Thyroid gland (tissue), 4 donors: ENCODE measurements around the gene COL12A1. TPM values are rescaled to one million over a fixed set of nuclear protein-coding genes. Genes with fewer than 3 reads are reported as not detected.

Source experiments
- DNase-seq, 2 donors: peaks; one replicate each; pipeline ENCODE4 v3.0.0-alpha.2; 2019
- H3K27ac ChIP-seq, 3 donors: fragments of 200-600 bp; sonication (generic); 1 replicate in 2 of 3; 2 replicates in 1 of 3; pipeline ENCODE4 v1.5.1; 2016 to 2019; ENCODE audit warnings: mild to moderate bottlenecking in 1 of 3, moderate library complexity in 1 of 3
- H3K27me3 ChIP-seq: fragments of 200-600 bp; sonication (generic); one replicate; pipeline ENCODE4 v1.5.1; 2019
- H3K36me3 ChIP-seq, 2 donors: fragments of 200-600 bp; sonication (generic); one replicate each; pipeline ENCODE4 v1.5.1; 2016 to 2019
- H3K4me1 ChIP-seq, 2 donors: fragments of 200-600 bp; sonication (generic); one replicate each; pipeline ENCODE4 v1.5.1; 2017 to 2019
- H3K4me3 ChIP-seq, 3 donors: fragments of 200-600 bp; sonication (generic); replicated peaks in 1 of 3; 1 replicate in 2 of 3; 2 replicates in 1 of 3; pipeline ENCODE4 v1.5.1; 2016; ENCODE audit warnings: mild to moderate bottlenecking in 1 of 3
- H3K9me3 ChIP-seq: fragments of 200-600 bp; sonication (generic); one replicate; pipeline ENCODE4 v1.5.1; 2017
- POLR2A ChIP-seq, 2 donors: fragments of 450-650 bp; IDR thresholded peaks; one replicate each; pipeline ENCODE4 v1.6.1; 2017; ENCODE audit warnings: antibody characterized with exemption in 2 of 2, mild to moderate bottlenecking in 2 of 2, moderate library complexity in 1 of 2
- WGBS, 2 donors: methylation state at CpG; one replicate each; pipeline ENCODE4 v1.1.5; 2017; 5-methylcytosine and 5-hydroxymethylcytosine counted together
- intact Hi-C: fragments of 100-400 bp; cut with DNase I; formaldehyde crosslinking; loops from one replicate; pipeline ENCODE4 v1.15.1; 2023
- total RNA-seq, 4 donors: library from RNA; depleted of rRNA; stranded (reverse); fragments of >200 nt; gene quantifications; one replicate each; pipeline ENCODE4 v1.2.3, GENCODE V29; 2016
- TF ChIP-seq, protein P1 (sequence below), 6 experiments: fragments of 200-600 bp in 3 of 6; fragments of 450-650 bp in 3 of 6; sonication (generic) in 3 of 6; IDR thresholded peaks; one replicate each; pipeline ENCODE4 v1.5.1; 2016 to 2019; ENCODE audit warnings: antibody characterized with exemption in 6 of 6, mild to moderate bottlenecking in 2 of 6, inconsistent platforms in 1 of 6, moderate library complexity in 1 of 6

COL12A1 gene
- total RNA-seq, 4 donors from 2014 or later, result 17.2 to 52.9 (median 27.0) TPM

DNA sequence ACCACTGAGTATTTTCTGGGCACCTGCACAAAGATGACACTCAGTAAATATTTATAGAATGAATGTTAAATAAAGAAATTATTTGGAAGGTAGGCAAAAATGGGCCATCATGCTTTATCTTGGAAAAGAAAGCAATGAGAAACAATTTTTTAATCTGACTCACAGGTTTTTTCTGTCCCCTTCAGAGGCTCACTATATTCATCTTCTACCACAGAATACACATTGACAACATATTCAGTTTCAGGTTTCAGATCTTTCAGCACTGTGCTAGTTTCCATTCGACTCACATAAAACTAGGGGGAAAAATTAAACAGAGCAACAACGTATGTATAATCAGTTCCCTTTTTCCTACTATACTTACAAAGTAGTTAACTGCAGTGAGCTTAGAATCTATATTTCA lies 58.3 kb downstream of the COL12A1 start:
- intact Hi-C loops, result no loop called here
- WGBS, 2 donors, result 76 to 88% methylated on average over 2 of the region's 2 CpGs
- no peaks in the 10 kb centered on the region for H3K9me3 ChIP-seq

DNA sequence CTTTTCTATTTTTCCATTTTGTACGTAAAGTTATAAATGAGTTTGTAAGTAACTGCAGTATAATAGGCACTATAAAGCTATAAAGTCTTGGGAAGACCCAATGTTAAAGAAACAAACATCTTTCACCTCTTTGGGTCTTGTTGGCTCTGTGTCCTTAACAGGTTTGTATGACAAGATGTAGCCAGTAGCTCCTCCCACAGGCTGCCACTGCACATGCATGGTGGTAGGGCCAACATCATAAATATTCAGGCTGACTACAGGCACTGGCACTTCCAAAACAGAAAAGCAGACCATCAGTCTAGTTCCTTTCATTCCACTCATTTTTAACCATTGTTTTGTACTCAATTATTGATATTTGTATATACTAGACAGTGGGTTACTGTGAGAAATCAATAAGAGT lies 59.9 kb downstream of the COL12A1 start:
- Histone ChIP-seq H3K4me1 (peaks cover 0 to 7% of the 10 kb centered on the region in 2 donors), H3K27me3 (no peaks in the 10 kb centered on the region), H3K27ac (no peak overlapping the region), H3K36me3 (no peaks in the 10 kb centered on the region), H3K4me3 (no peak overlapping the region), H3K9me3 (no peaks in the 10 kb centered on the region)
- TF ChIP-seq, protein P1, sequence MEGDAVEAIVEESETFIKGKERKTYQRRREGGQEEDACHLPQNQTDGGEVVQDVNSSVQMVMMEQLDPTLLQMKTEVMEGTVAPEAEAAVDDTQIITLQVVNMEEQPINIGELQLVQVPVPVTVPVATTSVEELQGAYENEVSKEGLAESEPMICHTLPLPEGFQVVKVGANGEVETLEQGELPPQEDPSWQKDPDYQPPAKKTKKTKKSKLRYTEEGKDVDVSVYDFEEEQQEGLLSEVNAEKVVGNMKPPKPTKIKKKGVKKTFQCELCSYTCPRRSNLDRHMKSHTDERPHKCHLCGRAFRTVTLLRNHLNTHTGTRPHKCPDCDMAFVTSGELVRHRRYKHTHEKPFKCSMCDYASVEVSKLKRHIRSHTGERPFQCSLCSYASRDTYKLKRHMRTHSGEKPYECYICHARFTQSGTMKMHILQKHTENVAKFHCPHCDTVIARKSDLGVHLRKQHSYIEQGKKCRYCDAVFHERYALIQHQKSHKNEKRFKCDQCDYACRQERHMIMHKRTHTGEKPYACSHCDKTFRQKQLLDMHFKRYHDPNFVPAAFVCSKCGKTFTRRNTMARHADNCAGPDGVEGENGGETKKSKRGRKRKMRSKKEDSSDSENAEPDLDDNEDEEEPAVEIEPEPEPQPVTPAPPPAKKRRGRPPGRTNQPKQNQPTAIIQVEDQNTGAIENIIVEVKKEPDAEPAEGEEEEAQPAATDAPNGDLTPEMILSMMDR (IDR thresholded peaks at IDR 0.05), result no peak
- TF ChIP-seq POLR2A (IDR thresholded peaks at IDR 0.05), result no peak
- intact Hi-C loops, result no loop called here
- peak in 1 of 2 donors; percentile 2 for DNase-seq
- 100% methylated on average over 1 of the region's 1 CpG for WGBS, 2 donors

More for the DNA sequence above, 58.3 kb downstream of the COL12A1 start:
- Histone ChIP-seq H3K4me1 (peaks cover 0 to 7% of the 10 kb centered on the region in 2 donors), H3K27ac (no peak overlapping the region), H3K27me3 (no peaks in the 10 kb centered on the region), H3K4me3 (no peak overlapping the region), H3K36me3 (no peaks in the 10 kb centered on the region)
- DNase-seq, result no peak
- TF ChIP-seq POLR2A (IDR thresholded peaks at IDR 0.05), result no peak
- TF ChIP-seq, protein P1 (IDR thresholded peaks at IDR 0.05), result no peak

DNA sequence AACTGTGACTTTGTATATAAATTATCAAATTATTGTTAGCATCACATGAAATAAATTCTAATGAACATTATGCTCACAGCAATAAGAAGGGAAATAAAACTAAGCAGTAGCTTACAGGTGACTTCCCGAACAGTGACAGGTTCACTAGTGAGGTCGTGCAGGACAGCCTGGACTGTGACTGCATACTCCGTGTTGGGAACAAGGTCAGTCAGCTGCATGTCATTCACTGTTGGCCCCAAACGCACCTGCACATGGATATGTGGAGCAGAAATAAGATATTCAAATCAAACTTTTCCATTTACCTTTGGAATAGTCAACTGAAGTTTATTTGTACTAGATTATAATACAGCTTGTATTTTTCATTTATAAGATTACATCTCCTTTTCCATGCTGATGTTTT lies 60.6 kb downstream of the COL12A1 start:
- Histone ChIP-seq H3K27ac (no peak overlapping the region), H3K4me1 (peaks cover 0 to 7% of the 10 kb centered on the region in 2 donors), H3K4me3 (no peak overlapping the region), H3K27me3 (no peaks in the 10 kb centered on the region), H3K36me3 (no peaks in the 10 kb centered on the region), H3K9me3 (no peaks in the 10 kb centered on the region)
- intact Hi-C loops, result no loop called here
- DNase-seq, result no peak
- no peak for TF ChIP-seq POLR2A (IDR thresholded peaks at IDR 0.05)
- TF ChIP-seq, protein P1 (IDR thresholded peaks at IDR 0.05), result no peak
- WGBS, 2 donors, result 92 to 94% methylated on average over 4 of the region's 4 CpGs

DNA sequence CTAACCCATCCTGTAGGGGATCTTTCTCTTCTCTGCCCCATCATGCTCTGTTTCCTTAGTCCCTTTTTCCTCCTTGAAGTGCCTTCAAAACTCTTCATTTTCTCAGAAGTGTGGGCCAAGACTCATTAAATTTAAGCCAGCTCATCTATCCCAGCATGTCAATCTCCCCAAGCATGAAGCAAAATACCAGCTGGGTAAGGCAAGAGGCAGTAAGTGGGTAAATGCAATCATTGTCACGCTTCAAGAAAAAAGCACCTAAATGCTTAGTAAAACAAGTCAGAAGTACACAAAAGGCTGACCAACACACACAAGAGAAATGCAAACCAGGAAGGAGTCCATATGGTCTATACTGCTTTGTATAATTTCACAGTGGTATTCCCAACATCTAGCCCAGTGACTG lies 61.5 kb downstream of the COL12A1 start:
- H3K4me3 ChIP-seq, result no peak overlapping the region
- no peaks in the 10 kb centered on the region for H3K27me3 ChIP-seq
- peak in 1 of 2 donors; percentile 5 for DNase-seq
- H3K36me3 ChIP-seq, result no peaks in the 10 kb centered on the region
- no peaks in the 10 kb centered on the region for H3K9me3 ChIP-seq
- WGBS, 2 donors, result 12 to 53% methylated on average over 1 of the region's 1 CpG
- no peak for TF ChIP-seq POLR2A (IDR thresholded peaks at IDR 0.05)
- TF ChIP-seq, protein P1 (IDR thresholded peaks at IDR 0.05), result no peak
- H3K4me1 ChIP-seq, result peaks cover 0 to 7% of the 10 kb centered on the region in 2 donors
- H3K27ac ChIP-seq, result peak overlapping the region; percentile 22 to 48 (median 46)
- intact Hi-C loops, result no loop called here

DNA sequence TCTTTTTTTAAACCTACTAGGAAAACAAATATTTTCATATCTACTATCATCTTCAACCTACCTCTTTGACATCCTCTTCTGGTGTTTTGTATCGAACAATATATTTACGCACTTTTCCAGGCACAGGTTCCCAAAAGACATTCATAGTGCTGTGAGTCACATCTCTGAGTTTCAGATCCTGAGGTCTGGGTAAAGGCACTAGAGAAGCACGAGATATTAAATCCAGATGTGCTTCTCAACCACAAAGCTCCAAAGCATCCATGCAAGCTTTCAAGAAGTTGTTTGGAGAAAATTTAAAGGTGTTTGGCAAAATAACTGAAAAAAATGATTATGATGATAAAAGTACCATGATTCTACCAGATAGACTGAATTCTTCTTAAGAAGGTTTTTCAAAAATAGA lies 62.7 kb downstream of the COL12A1 start:
- no peak for TF ChIP-seq POLR2A (IDR thresholded peaks at IDR 0.05)
- TF ChIP-seq, protein P1 (IDR thresholded peaks at IDR 0.05), result no peak
- Histone ChIP-seq H3K27ac (no peak overlapping the region), H3K27me3 (no peaks in the 10 kb centered on the region), H3K36me3 (no peaks in the 10 kb centered on the region), H3K9me3 (no peaks in the 10 kb centered on the region), H3K4me3 (no peak overlapping the region), H3K4me1 (peaks cover 0 to 7% of the 10 kb centered on the region in 2 donors)
- no peak for DNase-seq
- intact Hi-C loops, result no loop called here
- 72 to 79% methylated on average over 3 of the region's 3 CpGs for WGBS, 2 donors
